SK-N-SH treated with all-trans-retinoic acid at 6 μM for 48 hours (cell line): Measurements from ENCODE around the gene ARID5A.

Experiments used
- ATAC-seq: fragments of 200-7000 bp; cut with Tn5 transposase; 3 replicates; pipeline ENCODE4 v1.9.1; 2020; ENCODE audit warnings: mild to moderate bottlenecking, moderate library complexity
- ARNTL ChIP-seq: fragments of 450-650 bp; formaldehyde crosslinking; IDR thresholded peaks from 2 replicates; pipeline ENCODE4 v1.5.0; 2020; ENCODE audit warnings: low read depth, mild to moderate bottlenecking, moderate library complexity, borderline replicate concordance
- BACH2 ChIP-seq: fragments of 250-450 bp; sonication (Bioruptor Pico); IDR thresholded peaks from 2 replicates; pipeline ENCODE4 v1.9.0; 2021; ENCODE audit warnings: mild to moderate bottlenecking, borderline replicate concordance
- CREB5 ChIP-seq: fragments of 250-450 bp; sonication (Bioruptor Pico); IDR thresholded peaks from 2 replicates; pipeline ENCODE4 v1.5.1; 2020; ENCODE audit warnings: low read depth, mild to moderate bottlenecking, moderate library complexity
- CSDC2 ChIP-seq: fragments of 250-450 bp; sonication (Bioruptor Pico); IDR thresholded peaks from 2 replicates; pipeline ENCODE4 v1.5.0; 2020; ENCODE audit warnings: mild to moderate bottlenecking, moderate library complexity
- CSRNP3 ChIP-seq: fragments of 250-450 bp; sonication (Bioruptor Pico); IDR thresholded peaks from 2 replicates; pipeline ENCODE4 v1.5.1; 2021; ENCODE audit warnings: mild to moderate bottlenecking, moderate library complexity
- ESRRG ChIP-seq: fragments of 250-450 bp; sonication (Bioruptor Pico); IDR thresholded peaks from 2 replicates; pipeline ENCODE4 v1.6.1; 2021; ENCODE audit warnings: mild to moderate bottlenecking
- ISL1 ChIP-seq: fragments of 250-450 bp; sonication (Bioruptor Pico); IDR thresholded peaks from 2 replicates; pipeline ENCODE4 v2.1.2; 2022; ENCODE audit warnings: mild to moderate bottlenecking, moderate library complexity
- PATZ1 ChIP-seq: fragments of 250-450 bp; sonication (Bioruptor Pico); IDR thresholded peaks from 2 replicates; pipeline ENCODE4 v1.8.0; 2020; ENCODE audit warnings: mild to moderate bottlenecking, moderate library complexity, borderline replicate concordance
- PPARA ChIP-seq: fragments of 250-450 bp; sonication (Bioruptor Pico); IDR thresholded peaks from 2 replicates; pipeline ENCODE4 v1.5.0; 2020; ENCODE audit warnings: mild to moderate bottlenecking, borderline replicate concordance
- RARB ChIP-seq: fragments of 250-450 bp; sonication (Bioruptor Pico); IDR thresholded peaks from 2 replicates; pipeline ENCODE4 v1.8.0; 2021; ENCODE audit warnings: mild to moderate bottlenecking, moderate library complexity
- SNAI2 ChIP-seq: fragments of 250-450 bp; sonication (Bioruptor Pico); IDR thresholded peaks from 2 replicates; pipeline ENCODE4 v1.5.0; 2020; ENCODE audit warnings: mild to moderate bottlenecking, moderate library complexity
- TCF4 ChIP-seq: fragments of 250-450 bp; sonication (Bioruptor Pico); IDR thresholded peaks from 2 replicates; pipeline ENCODE4 v1.8.0; 2021; ENCODE audit warnings: mild to moderate bottlenecking, moderate library complexity, borderline replicate concordance
- TOX ChIP-seq: fragments of 250-450 bp; sonication (Bioruptor Pico); IDR thresholded peaks from 2 replicates; pipeline ENCODE4 v1.8.0; 2021; ENCODE audit warnings: mild to moderate bottlenecking, moderate library complexity, borderline replicate concordance
- TSHZ2 ChIP-seq: fragments of 250-450 bp; sonication (Bioruptor Pico); IDR thresholded peaks from 2 replicates; pipeline ENCODE4 v1.5.0; 2020; ENCODE audit warnings: mild to moderate bottlenecking, moderate library complexity
- ZC3H10 ChIP-seq: fragments of 250-450 bp; sonication (Bioruptor Pico); IDR thresholded peaks from 2 replicates; pipeline ENCODE4 v1.5.1; 2021; ENCODE audit warnings: mild to moderate bottlenecking, moderate library complexity
- ZFP3 ChIP-seq: fragments of 250-450 bp; sonication (Bioruptor Pico); IDR thresholded peaks from 2 replicates; pipeline ENCODE4 v1.5.0; 2020; ENCODE audit warnings: mild to moderate bottlenecking, moderate library complexity
- ZFP30 ChIP-seq: fragments of 450-650 bp; formaldehyde crosslinking; IDR thresholded peaks from 2 replicates; pipeline ENCODE4 v1.5.0; 2022; ENCODE audit warnings: mild to moderate bottlenecking, moderate library complexity
- ZNF565 ChIP-seq: fragments of 450-650 bp; formaldehyde crosslinking; conservative IDR thresholded peaks from 2 replicates; pipeline ENCODE4 v1.5.0; 2020; ENCODE audit warnings: low read depth, mild to moderate bottlenecking, moderate library complexity

The ARID5A gene

GRCh38 chr2:96594282-96594681, 57.7 kb downstream of the ARID5A start:
- ATAC-seq = no peak
- TF ChIP-seq TOX (CRISPR knock-in tag) (no peak), TSHZ2 (CRISPR knock-in tag) (no peak), ESRRG (CRISPR knock-in tag) (no peak), TCF4 (CRISPR knock-in tag) (no peak), ZFP30 (no peak), ZNF565 (CRISPR knock-in tag) (no peak), ARNTL (no peak), CREB5 (CRISPR knock-in tag) (no peak), CSDC2 (CRISPR knock-in tag) (no peak), SNAI2 (CRISPR knock-in tag) (no peak), ZFP3 (CRISPR knock-in tag) (no peak)

- TF ChIP-seq CSRNP3 (CRISPR knock-in tag) = no peak
These were observed 58.2 kb downstream of the ARID5A start for GRCh38 chr2:96594691-96595152.

GRCh38 chr2:96596596-96596995, 60.0 kb downstream of the ARID5A start:
- no peak for TF ChIP-seq ARNTL
- TF ChIP-seq PPARA = no peak
- no peak for TF ChIP-seq BACH2 (CRISPR knock-in tag)
- no peak for TF ChIP-seq PATZ1 (CRISPR knock-in tag)
- TF ChIP-seq TOX (CRISPR knock-in tag) = no peak
- TF ChIP-seq ISL1 = no peak
- TF ChIP-seq, all 23 proteins: peak for 0
- no peak for ATAC-seq

More at GRCh38 chr2:96594691-96595152, 58.2 kb downstream of the ARID5A start:
- no peak for ATAC-seq

GRCh38 chr2:96599941-96600340, 63.4 kb downstream of the ARID5A start:
- TF ChIP-seq CSRNP3 (CRISPR knock-in tag) (no peak), ZNF565 (CRISPR knock-in tag) (no peak), CREB5 (CRISPR knock-in tag) (no peak), TOX (CRISPR knock-in tag) (no peak), ZFP30 (no peak), ISL1 (no peak), TSHZ2 (CRISPR knock-in tag) (no peak), ZC3H10 (CRISPR knock-in tag) (no peak), RARB (CRISPR knock-in tag) (no peak), TCF4 (CRISPR knock-in tag) (no peak)

More at GRCh38 chr2:96599941-96600340, 63.4 kb downstream of the ARID5A start:
- no peak for ATAC-seq
